Keratinocyte (primary cell): ENCODE results near the gene CHRD.

Experiments used
- CTCF ChIP-seq, 3 experiments: IDR thresholded peaks in 1 of 3; conservative IDR thresholded peaks in 1 of 3; optimal IDR thresholded peaks in 1 of 3; 2 replicates in 2 of 3; 3 replicates in 1 of 3; pipeline versions ENCODE3 to v1.5.1; 2011; ENCODE audit warnings: low read length in 3 of 3, mild to moderate bottlenecking in 3 of 3, moderate library complexity in 2 of 3, control low read depth in 1 of 3, inconsistent platforms in 1 of 3; ENCODE audit not compliant: insufficient read depth in 2 of 3; ENCODE audit errors: extremely low read depth in 1 of 3
- EZH2 ChIP-seq: IDR thresholded peaks from one replicate; pipeline ENCODE4 v1.6.1; 2012; ENCODE audit warnings: inconsistent platforms, mild to moderate bottlenecking, low read length, moderate library complexity

DNA sequence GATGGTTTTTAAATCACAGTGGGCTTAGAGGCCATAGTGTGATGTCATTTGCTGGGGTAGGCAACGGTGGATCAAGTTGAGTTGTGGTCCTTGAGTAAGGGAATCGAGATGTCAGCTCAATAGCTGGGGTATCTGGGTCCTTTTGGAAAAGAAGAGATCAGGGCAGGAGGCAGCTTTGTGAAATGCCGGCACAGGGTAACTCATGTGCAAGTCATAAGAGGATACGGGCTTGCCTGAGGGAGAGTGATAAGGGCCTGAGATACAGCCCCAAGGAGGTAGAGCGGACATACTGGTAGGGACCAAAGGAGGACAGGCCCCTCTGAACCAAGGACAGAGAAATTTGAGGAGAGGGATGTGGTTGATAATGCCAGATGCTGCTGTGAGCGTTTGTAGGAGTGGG, 46.7 kb upstream of the CHRD start:
- TF ChIP-seq CTCF (optimal IDR thresholded peaks at IDR 0.05 in 1 of 3, IDR thresholded peaks at IDR 0.05 in 1 of 3, conservative IDR thresholded peaks at IDR 0.05 in 1 of 3; ENCODE audit: extremely low read depth in 1 of 3, insufficient read depth in 2 of 3, low read length in 3 of 3), result no peak
- no peak for TF ChIP-seq EZH2
